Fibroblast of the aortic adventitia (primary cell): ENCODE results near the gene KIFC1. TPM values are rescaled to one million over a fixed set of nuclear protein-coding genes. Genes with fewer than 3 reads are reported as not detected.

Source experiments
- DNase-seq: peaks from one replicate; pipeline ENCODE4 v3.0.0-alpha.2; 2010; ENCODE audit warnings: low read depth
- H3K4me3 ChIP-seq: 2 replicates; pipeline ENCODE4 v1.5.1; 2011; ENCODE audit warnings: low read depth, mild to moderate bottlenecking, control low read depth, low read length, moderate library complexity
- total RNA-seq: library from RNA; depleted of rRNA; stranded (reverse); fragments of >200 nt; gene quantifications from 2 replicates; pipeline ENCODE4 v1.2.3, GENCODE V29; 2012; ENCODE audit warnings: low replicate concordance
- TF ChIP-seq, protein P1 (sequence below): IDR thresholded peaks from 2 replicates; pipeline ENCODE4 v1.5.1; 2011; ENCODE audit warnings: mild to moderate bottlenecking, low read length, control low read depth, inconsistent platforms; ENCODE audit not compliant: insufficient read depth

KIFC1 gene
- total RNA-seq, 1 donor, result 49.3 TPM

DNA sequence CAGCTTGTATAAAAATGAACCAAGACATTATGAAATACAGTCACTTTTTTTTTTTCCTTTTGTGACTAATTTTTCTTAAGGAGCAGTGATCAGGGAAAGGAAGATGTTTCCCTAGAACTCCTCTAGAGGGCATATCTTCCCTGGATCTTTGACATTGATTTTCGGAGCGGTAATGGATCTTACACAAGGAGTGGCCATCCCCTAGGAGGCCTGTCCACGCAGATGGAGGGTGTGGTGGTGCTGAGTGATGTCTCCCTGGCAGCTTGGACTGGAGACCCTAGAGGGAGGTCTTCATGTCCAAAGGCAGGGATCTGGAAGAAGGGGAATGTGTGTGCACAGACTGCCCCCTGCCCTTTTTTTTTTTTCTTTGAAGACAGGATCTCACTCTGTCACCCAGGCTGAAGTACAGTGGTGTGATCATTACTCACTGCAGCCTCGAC lies 7.0 kb upstream of the KIFC1 start:
- TF ChIP-seq, protein P1, sequence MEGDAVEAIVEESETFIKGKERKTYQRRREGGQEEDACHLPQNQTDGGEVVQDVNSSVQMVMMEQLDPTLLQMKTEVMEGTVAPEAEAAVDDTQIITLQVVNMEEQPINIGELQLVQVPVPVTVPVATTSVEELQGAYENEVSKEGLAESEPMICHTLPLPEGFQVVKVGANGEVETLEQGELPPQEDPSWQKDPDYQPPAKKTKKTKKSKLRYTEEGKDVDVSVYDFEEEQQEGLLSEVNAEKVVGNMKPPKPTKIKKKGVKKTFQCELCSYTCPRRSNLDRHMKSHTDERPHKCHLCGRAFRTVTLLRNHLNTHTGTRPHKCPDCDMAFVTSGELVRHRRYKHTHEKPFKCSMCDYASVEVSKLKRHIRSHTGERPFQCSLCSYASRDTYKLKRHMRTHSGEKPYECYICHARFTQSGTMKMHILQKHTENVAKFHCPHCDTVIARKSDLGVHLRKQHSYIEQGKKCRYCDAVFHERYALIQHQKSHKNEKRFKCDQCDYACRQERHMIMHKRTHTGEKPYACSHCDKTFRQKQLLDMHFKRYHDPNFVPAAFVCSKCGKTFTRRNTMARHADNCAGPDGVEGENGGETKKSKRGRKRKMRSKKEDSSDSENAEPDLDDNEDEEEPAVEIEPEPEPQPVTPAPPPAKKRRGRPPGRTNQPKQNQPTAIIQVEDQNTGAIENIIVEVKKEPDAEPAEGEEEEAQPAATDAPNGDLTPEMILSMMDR, result peak; percentile 68
- peak; percentile 87 for DNase-seq
- H3K4me3 ChIP-seq, result no peak overlapping the region

DNA sequence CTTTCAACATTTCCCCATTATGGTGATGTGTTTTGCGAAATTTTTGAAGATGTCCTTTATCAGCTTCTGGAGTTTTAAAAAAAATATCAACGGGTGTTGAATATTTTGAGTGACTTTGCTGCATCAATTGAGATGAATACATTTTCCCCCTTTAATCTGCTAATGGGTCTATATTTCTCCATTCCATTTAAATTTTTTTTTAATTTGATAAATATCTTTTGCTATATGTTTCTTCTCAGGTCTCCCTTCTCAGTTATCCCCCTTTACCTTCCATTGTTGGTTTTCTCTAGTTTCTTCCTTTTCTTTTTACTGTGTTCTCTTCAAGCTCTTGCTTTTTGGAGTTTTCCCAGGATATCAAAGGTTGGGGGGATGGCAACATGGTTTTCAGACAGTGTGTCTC lies 1.4 kb upstream of the KIFC1 start:
- no peak for DNase-seq
- TF ChIP-seq, protein P1, result no peak
- H3K4me3 ChIP-seq, result no peak overlapping the region

DNA sequence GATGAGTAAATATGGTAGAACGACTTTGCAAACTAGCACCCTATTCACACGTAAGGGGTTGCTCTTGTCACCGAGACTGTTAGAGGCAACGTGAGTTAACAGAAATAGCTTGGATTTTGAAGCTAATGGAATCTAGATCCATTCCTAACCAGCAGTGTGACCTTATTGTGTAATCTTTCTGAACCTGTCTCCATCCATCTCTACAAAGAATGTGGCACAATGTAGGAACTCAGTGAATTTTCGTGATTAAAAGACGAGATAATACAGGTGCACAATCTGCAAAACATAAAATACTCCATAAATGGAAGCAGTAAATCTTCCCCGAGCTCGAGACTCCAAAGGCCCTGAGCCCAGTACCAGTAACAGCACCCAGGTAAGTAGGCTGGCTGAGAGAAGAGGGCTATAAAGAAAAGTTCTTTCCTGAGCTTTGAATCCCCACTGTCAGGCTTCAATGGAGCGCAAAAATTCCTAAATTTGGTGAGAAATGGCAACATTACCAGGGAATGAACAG lies 801 bp upstream of the KIFC1 start:
- no peak for DNase-seq
- H3K4me3 ChIP-seq, result peak overlapping the region; percentile 51
- TF ChIP-seq, protein P1, result no peak

DNA sequence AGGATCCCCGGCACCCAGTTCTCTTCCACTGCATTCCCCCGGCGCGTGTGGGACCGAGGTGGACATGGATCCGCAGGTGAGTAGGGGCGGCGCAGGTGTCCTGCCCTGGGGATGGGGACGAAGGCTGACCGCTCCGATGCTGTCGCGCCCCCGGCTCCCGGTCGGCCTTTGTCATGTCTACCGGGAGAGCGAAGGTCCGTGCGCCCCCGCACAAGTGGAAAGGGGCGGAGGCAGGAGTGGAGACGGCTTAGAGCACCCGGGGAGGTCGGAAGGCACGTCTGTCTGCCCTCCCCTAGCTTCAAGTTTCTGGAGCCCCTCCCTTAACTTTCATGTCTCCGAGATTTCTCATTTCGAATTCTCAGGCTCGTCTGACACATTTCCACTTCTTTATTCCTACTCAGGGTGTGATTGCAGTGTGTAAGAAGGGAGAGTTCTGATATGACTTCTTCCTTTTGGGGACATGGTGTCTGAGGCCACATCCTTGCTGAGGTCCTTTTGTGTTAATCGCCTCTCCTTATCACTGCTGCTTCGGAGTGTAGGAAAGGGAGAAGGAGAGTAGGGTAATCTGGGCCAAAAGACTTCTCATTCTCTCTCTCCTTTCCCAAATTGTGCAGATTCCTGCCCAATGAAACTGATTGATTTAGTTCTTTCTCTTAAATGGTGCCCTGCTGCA lies 435 bp downstream of the KIFC1 start:
- TF ChIP-seq, protein P1, result no peak
- peak; percentile 15 for DNase-seq

DNA sequence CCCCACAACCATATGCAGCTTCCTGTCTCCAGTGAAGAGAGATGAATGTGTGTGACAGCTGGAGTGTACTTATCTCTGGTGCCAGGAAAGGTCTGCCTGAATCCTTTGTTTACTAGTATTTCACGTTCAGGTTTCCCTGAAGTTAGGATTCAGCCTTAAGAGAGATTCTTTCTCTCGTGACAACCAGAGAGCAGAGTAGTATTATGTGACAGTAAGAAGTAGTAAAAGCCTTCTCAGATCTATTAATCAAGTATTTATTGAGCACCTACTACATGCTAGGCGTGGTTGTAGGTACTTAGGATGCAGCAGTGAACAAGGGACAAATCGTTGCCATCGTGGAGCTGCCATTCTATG lies 949 bp downstream of the KIFC1 start:
- DNase-seq, result no peak
- TF ChIP-seq, protein P1, result no peak
- H3K4me3 ChIP-seq, result peak overlapping the region; percentile 93

More for the DNA sequence above, 435 bp downstream of the KIFC1 start:
- peak overlapping the region; percentile 93 for H3K4me3 ChIP-seq

DNA sequence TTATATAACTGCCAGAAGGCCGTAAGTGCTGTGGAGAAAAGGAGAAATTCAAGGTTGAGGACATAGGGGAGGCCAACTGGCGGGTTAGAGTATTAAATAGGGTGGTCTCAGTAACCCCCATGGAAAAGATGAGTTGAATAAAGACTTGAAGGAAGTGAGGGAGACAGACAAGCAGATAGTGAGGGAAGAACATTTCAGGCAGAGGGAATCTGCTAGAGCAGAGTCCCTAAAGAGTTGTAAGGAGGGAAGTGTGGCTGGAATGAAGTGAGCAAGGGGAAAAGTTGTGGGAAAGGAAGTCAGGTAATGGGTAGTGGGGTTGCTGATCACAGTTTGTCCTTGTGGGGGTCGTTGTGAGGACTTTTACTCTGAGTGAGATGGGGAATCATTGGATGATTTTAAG lies 1.4 kb downstream of the KIFC1 start:
- H3K4me3 ChIP-seq, result peak overlapping the region; percentile 93
- TF ChIP-seq, protein P1, result no peak
- no peak for DNase-seq
